GM23338 (cell line): ENCODE results near the gene MBD6. TPM values are rescaled to one million over a fixed set of nuclear protein-coding genes. Genes with fewer than 3 reads are reported as not detected.

ENCODE experiments used
- ATAC-seq: fragments of 200-7000 bp; cut with Tn5 transposase; 3 replicates; pipeline ENCODE4 v1.9.1; 2020
- DNase-seq: peaks from one replicate; pipeline ENCODE4 v3.0.0-alpha.2; 2015; ENCODE audit warnings: low spot score
- H2AFZ ChIP-seq: fragments of 200-600 bp; sonication (generic); 2 replicates; pipeline ENCODE4 v1.8.0; 2016; ENCODE audit warnings: antibody characterized with exemption, mild to moderate bottlenecking, moderate library complexity
- H3F3A ChIP-seq: fragments of 200-600 bp; sonication (generic); replicated peaks from 2 replicates; pipeline ENCODE4 v1.8.0; 2017; ENCODE audit warnings: antibody characterized with exemption, mixed run types, low read depth
- H3K27ac ChIP-seq: fragments of 200-600 bp; sonication (generic); 2 replicates; pipeline ENCODE4 v1.6.1; 2016; ENCODE audit warnings: low read depth
- H3K27me3 ChIP-seq: fragments of 200-600 bp; sonication (generic); 2 replicates; pipeline ENCODE4 v1.8.0; 2016; ENCODE audit warnings: mild to moderate bottlenecking, mixed run types, moderate library complexity; ENCODE audit not compliant: insufficient read depth
- H3K36me3 ChIP-seq: fragments of 200-600 bp; sonication (generic); 2 replicates; pipeline ENCODE4 v1.8.0; 2016; ENCODE audit warnings: mild to moderate bottlenecking; ENCODE audit not compliant: insufficient read depth
- H3K4me1 ChIP-seq: fragments of 200-600 bp; sonication (generic); 2 replicates; pipeline ENCODE4 v1.8.0; 2016; ENCODE audit warnings: mild to moderate bottlenecking, moderate library complexity; ENCODE audit not compliant: insufficient read depth
- H3K4me2 ChIP-seq: fragments of 200-600 bp; sonication (generic); 2 replicates; pipeline ENCODE4 v1.7.1; 2017; ENCODE audit warnings: mixed run types
- H3K4me3 ChIP-seq: fragments of 200-600 bp; sonication (generic); 2 replicates; pipeline ENCODE4 v1.6.1; 2016; ENCODE audit warnings: mixed run types
- H3K79me2 ChIP-seq: fragments of 200-600 bp; sonication (generic); replicated peaks from 2 replicates; pipeline ENCODE4 v1.8.0; 2017; ENCODE audit warnings: mild to moderate bottlenecking; ENCODE audit not compliant: insufficient read depth
- H3K9me2 ChIP-seq: fragments of 200-600 bp; sonication (generic); 2 replicates; pipeline ENCODE4 v1.8.0; 2017; ENCODE audit not compliant: insufficient read depth
- H4K20me1 ChIP-seq: fragments of 200-600 bp; sonication (generic); replicated peaks from 2 replicates; pipeline ENCODE4 v1.8.0; 2017; ENCODE audit warnings: mild to moderate bottlenecking; ENCODE audit not compliant: insufficient read depth
- H3K27ac Mint-ChIP-seq: 2 replicates; pipeline ENCODE4 v1.8.0; 2020; ENCODE audit warnings: inconsistent platforms, mild to moderate bottlenecking, moderate library complexity, mixed read lengths
- H3K27me3 Mint-ChIP-seq: 3 replicates; pipeline ENCODE4 v1.8.0; 2022; ENCODE audit warnings: low read depth, mild to moderate bottlenecking, moderate library complexity, mixed read lengths, inconsistent platforms; ENCODE audit not compliant: insufficient read depth, poor library complexity
- H3K36me3 Mint-ChIP-seq: 3 replicates; pipeline ENCODE4 v1.8.0; 2021; ENCODE audit warnings: low read depth, mild to moderate bottlenecking, inconsistent platforms, moderate library complexity, mixed read lengths
- H3K4me1 Mint-ChIP-seq: 3 replicates; pipeline ENCODE4 v1.8.0; 2020; ENCODE audit warnings: mild to moderate bottlenecking, inconsistent platforms, mixed read lengths
- H3K4me3 Mint-ChIP-seq: 3 replicates; pipeline ENCODE4 v1.8.0; 2021; ENCODE audit warnings: moderate library complexity, mild to moderate bottlenecking, inconsistent platforms, mixed read lengths
- H3K9me3 Mint-ChIP-seq: 3 replicates; pipeline ENCODE4 v1.8.0; 2020; ENCODE audit warnings: moderate library complexity, mild to moderate bottlenecking, inconsistent platforms, mixed read lengths
- CREB1 ChIP-seq: fragments of 250-450 bp; sonication (Bioruptor Pico); IDR thresholded peaks from 2 replicates; pipeline ENCODE4 v1.5.0; 2020; ENCODE audit warnings: low read depth, mild to moderate bottlenecking, moderate library complexity
- CTCF ChIP-seq, 2 experiments: fragments of 200-600 bp in 1 of 2; sonication (generic) in 1 of 2; conservative IDR thresholded peaks; 2 replicates each; pipeline versions ENCODE4 v1.5.1 to v1.6.1; 2016 to 2017; ENCODE audit warnings: antibody characterized with exemption in 2 of 2, low read depth in 2 of 2, mild to moderate bottlenecking in 2 of 2, moderate library complexity in 1 of 2
- EZH2 ChIP-seq: fragments of 200-600 bp; sonication (generic); IDR thresholded peaks from one replicate; pipeline ENCODE4 v1.8.0; 2017; ENCODE audit warnings: antibody characterized with exemption, mild to moderate bottlenecking, low read depth; ENCODE audit not compliant: unreplicated experiment
- POLR2AphosphoS5 ChIP-seq: IDR thresholded peaks from 2 replicates; pipeline ENCODE4 v1.6.1; 2016; ENCODE audit warnings: antibody characterized with exemption, low read depth
- REST ChIP-seq: IDR thresholded peaks from one replicate; pipeline ENCODE4 v1.6.1; 2018; ENCODE audit warnings: antibody characterized with exemption; ENCODE audit not compliant: unreplicated experiment
- ZNF114 ChIP-seq: fragments of 250-450 bp; sonication (Bioruptor Pico); IDR thresholded peaks from 2 replicates; pipeline ENCODE4 v1.5.0; 2020; ENCODE audit warnings: mild to moderate bottlenecking, moderate library complexity
- ZNF331 ChIP-seq: fragments of 250-450 bp; sonication (Bioruptor Pico); IDR thresholded peaks from 2 replicates; pipeline ENCODE4 v1.5.0; 2020; ENCODE audit warnings: low read depth, mild to moderate bottlenecking, moderate library complexity
- polyA plus RNA-seq: library from polyadenylated mRNA; unstranded; fragments of >200 nt; fragmentation: Nextera tagmentation; extraction: Ambion mirVana; gene quantifications from 2 replicates; pipeline ENCODE4 v1.2.1, GENCODE V29; 2016
- total RNA-seq: library from RNA; depleted of rRNA; stranded (reverse); fragments of >200 nt; shearing (Covaris generic); gene quantifications from 2 replicates; pipeline ENCODE4 v1.2.3, GENCODE V29; 2014
- TF ChIP-seq, protein P1 (sequence below): IDR thresholded peaks from 2 replicates; pipeline ENCODE4 v1.6.1; 2016; ENCODE audit warnings: antibody characterized with exemption

MBD6 gene
- total and polyA plus RNA-seq, 2 experiments from 2014 or later = 12.5 to 17.1 TPM

DNA sequence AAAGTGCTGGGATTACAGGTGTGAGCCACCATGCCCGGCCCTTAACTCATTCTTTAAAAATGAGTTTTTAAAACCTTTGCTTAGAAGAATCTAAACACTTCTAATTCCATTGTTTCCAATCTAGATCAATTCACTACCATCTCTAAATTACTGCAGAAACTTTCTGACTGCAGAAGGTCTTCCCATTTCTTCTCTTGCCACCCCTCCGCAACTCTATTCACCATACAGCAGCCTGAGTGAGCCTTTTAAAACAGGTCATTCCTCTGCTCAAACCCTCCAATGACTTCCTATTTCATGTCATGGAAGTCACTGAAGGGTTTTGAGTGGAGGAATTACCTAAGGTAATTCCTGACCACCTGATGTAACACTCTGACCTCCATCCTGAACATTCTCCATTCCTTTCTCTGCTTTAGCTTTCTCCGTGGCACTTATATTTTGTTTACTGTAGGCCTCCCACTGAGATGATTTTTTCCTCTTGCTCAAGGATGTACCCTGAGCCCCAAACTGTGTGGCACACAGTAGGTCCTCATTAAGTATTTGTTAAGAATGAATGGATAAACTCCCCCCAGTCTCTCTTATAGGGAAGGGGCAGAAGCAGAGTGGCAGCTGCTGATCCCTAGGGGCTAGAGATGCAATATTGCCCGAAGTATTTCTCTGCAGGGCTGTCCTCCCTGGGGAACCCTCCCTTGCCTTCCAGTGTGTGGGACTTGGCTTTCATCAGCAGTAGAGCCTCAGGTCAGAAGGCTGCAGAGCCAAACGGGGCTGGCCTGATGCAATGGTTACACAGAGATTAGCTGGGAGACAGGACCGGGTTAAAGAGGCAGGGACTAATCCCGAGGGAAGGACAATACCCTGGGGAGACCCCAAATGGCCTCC, 3.5 kb upstream of the MBD6 start:
- peaks cover 44% of the 10 kb centered on the region for H3K4me1 Mint-ChIP-seq
- TF ChIP-seq CTCF (conservative IDR thresholded peaks at IDR 0.05; ENCODE audit: low read depth in 2 of 2) (no peak), ZNF331 (no peak), POLR2AphosphoS5 (no peak; the same call in 1 of the 2 replicates), REST (no peak), ZNF114 (CRISPR knock-in tag) (no peak)
- TF ChIP-seq, protein P1, sequence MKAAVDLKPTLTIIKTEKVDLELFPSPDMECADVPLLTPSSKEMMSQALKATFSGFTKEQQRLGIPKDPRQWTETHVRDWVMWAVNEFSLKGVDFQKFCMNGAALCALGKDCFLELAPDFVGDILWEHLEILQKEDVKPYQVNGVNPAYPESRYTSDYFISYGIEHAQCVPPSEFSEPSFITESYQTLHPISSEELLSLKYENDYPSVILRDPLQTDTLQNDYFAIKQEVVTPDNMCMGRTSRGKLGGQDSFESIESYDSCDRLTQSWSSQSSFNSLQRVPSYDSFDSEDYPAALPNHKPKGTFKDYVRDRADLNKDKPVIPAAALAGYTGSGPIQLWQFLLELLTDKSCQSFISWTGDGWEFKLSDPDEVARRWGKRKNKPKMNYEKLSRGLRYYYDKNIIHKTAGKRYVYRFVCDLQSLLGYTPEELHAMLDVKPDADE = no peak
- peaks cover 35% of the 10 kb centered on the region for H3K4me1 ChIP-seq
- peak overlapping the region; percentile 98 for H3K27ac ChIP-seq
- H3K9me2 ChIP-seq = no peaks in the 10 kb centered on the region
- H3F3A ChIP-seq = peaks cover 82% of the 10 kb centered on the region
- H3K4me3 Mint-ChIP-seq = peak overlapping the region; percentile 83
- H3K79me2 ChIP-seq = peaks cover 29% of the 10 kb centered on the region
- no peak overlapping the region for H2AFZ ChIP-seq
- DNase-seq = peak; percentile 49
- peaks cover 43% of the 10 kb centered on the region for H3K27me3 Mint-ChIP-seq
- peak; percentile 4 for ATAC-seq
- no peaks in the 10 kb centered on the region for H3K27me3 ChIP-seq
- peak overlapping the region; percentile 77 for H3K4me3 ChIP-seq
- H3K36me3 Mint-ChIP-seq = peaks cover 54% of the 10 kb centered on the region
- peaks cover 37% of the 10 kb centered on the region for H3K36me3 ChIP-seq
- peak overlapping the region; percentile 99 for H3K4me2 ChIP-seq
- peaks cover 35% of the 10 kb centered on the region for H4K20me1 ChIP-seq
- no peaks in the 10 kb centered on the region; the same call in 2 of the 3 replicates for H3K9me3 Mint-ChIP-seq
- peak overlapping the region; percentile 99 for H3K27ac Mint-ChIP-seq

- H3K4me1 Mint-ChIP-seq = peaks cover 49% of the 10 kb centered on the region
- Histone ChIP-seq H3F3A (peaks cover 76% of the 10 kb centered on the region), H3K4me1 (peaks cover 39% of the 10 kb centered on the region), H3K4me3 (peak overlapping the region; percentile 77), H3K36me3 (peaks cover 31% of the 10 kb centered on the region), H3K27me3 (no peaks in the 10 kb centered on the region), H3K27ac (peak overlapping the region; percentile 98), H3K79me2 (peaks cover 33% of the 10 kb centered on the region), H3K4me2 (peak overlapping the region; percentile 99), H3K9me2 (no peaks in the 10 kb centered on the region), H2AFZ (no peak overlapping the region), H4K20me1 (peaks cover 39% of the 10 kb centered on the region)
- H3K9me3 Mint-ChIP-seq = no peaks in the 10 kb centered on the region; the same call in 2 of the 3 replicates
- peaks cover 46% of the 10 kb centered on the region for H3K27me3 Mint-ChIP-seq
- TF ChIP-seq EZH2 (no peak), ZNF114 (CRISPR knock-in tag) (no peak), CREB1 (CRISPR knock-in tag) (no peak), POLR2AphosphoS5 (no peak), ZNF331 (no peak)
- peak; percentile 24 for ATAC-seq
- peak overlapping the region; percentile 99 for H3K27ac Mint-ChIP-seq
- H3K36me3 Mint-ChIP-seq = peaks cover 53% of the 10 kb centered on the region
- H3K4me3 Mint-ChIP-seq = peak overlapping the region; percentile 83
- DNase-seq = peak; percentile 72
These were observed 2.9 kb upstream of the MBD6 start for GRCh38 chr12:57519796-57520052.
